ENCODE data around the gene ERCC1.
"Not testable (repeated sequence)": the region's sequence is repeated elsewhere in the genome, so short reads cannot be mapped to it uniquely, and the experiment has no call there.

Gene ERCC1

DNA sequence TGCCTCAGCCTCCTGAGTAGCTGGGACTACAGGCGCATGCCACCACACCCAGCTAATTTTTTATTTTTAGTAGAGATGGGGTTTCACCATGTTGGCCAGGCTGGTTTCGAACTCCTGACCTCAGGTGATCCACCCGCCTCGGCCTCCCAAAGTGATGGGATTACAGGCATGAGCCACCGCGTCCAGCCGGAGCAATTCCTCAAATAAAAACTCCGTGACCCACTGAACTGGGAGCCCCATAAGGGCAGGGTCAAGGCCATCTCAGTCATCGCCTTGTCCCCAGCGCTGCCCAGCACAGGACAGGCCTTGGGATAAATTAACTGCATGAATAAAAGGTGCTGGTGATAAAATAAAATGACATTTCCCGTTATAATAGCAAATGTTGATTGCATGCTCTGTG is 6.2 kb upstream of the ERCC1 start:
- not testable (repeated sequence) for H3K27me3 ChIP-seq (ENCODE audit: control insufficient read depth in 1 of 2, insufficient read depth in 2 of 2, low read length in 2 of 2); H3K4me1 ChIP-seq (ENCODE audit: control insufficient read depth, insufficient read depth, low read length); H3K36me3 ChIP-seq (ENCODE audit: control insufficient read depth in 2 of 2, insufficient read depth in 2 of 2, low read length in 2 of 2); H3K4me3 ChIP-seq (ENCODE audit: low read length in 2 of 2); H3K9me3 ChIP-seq (ENCODE audit: control insufficient read depth in 2 of 2, low read length in 2 of 2); H3K27ac ChIP-seq (ENCODE audit: low read length); H3K9ac ChIP-seq (ENCODE audit: low read length in 2 of 2)

DNA sequence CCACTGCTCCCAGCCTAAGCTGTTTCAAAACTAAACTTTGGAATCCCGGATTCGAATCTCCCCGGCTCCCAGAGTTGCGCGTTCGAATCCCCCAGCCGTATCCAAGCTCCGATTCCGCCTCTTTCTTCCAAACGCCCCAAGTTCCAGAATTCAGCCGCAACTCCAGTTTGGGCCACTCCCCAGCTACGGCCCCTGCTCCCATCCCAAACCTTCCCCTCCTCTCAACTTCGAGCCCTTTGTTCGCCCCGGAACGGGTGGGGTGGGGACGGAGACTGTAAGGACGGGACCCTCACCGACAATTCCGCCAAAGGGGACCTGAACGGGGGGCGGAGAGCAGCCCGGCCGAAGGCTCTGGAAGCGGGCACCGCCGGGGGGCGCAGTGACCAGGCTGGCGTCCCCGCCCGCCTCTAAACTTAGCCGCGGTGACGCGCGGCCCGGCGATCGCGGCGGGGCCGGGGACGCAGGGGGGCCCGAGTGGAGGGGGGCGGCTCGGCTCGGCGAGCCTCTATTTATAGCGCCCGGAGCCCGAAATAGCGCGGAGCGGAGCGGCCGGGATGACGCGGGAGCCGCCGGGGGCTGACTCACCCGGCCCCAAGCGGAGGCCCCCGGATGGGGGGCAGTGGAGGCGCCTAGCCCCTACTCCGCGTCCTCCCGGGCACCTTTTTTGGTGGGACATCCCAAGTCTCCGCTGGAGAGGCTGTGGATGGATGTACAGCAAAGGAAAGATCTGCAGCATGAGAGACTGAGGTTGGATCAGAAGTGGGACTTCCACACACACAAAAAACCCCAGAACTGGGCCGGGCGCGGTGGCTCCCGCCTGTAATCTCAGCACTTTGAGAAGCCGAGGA is 4.9 kb upstream of the ERCC1 start:
- Histone ChIP-seq H3K9ac (ENCODE audit: low read length in 2 of 2) (peak overlapping the region; percentile 66 to 78), H3K36me3 (ENCODE audit: control insufficient read depth in 2 of 2, insufficient read depth in 2 of 2, low read length in 2 of 2) (no peaks in the 10 kb centered on the region), H3K27me3 (ENCODE audit: control insufficient read depth in 1 of 2, insufficient read depth in 2 of 2, low read length in 2 of 2) (no peaks in the 10 kb centered on the region), H3K27ac (ENCODE audit: low read length) (peak overlapping the region; percentile 62), H3K4me1 (ENCODE audit: control insufficient read depth, insufficient read depth, low read length) (peaks cover 16% of the 10 kb centered on the region), H3K4me3 (ENCODE audit: low read length in 2 of 2) (peak overlapping the region; percentile 66 to 78), H3K9me3 (ENCODE audit: control insufficient read depth in 2 of 2, low read length in 2 of 2) (no peaks in the 10 kb centered on the region)

DNA sequence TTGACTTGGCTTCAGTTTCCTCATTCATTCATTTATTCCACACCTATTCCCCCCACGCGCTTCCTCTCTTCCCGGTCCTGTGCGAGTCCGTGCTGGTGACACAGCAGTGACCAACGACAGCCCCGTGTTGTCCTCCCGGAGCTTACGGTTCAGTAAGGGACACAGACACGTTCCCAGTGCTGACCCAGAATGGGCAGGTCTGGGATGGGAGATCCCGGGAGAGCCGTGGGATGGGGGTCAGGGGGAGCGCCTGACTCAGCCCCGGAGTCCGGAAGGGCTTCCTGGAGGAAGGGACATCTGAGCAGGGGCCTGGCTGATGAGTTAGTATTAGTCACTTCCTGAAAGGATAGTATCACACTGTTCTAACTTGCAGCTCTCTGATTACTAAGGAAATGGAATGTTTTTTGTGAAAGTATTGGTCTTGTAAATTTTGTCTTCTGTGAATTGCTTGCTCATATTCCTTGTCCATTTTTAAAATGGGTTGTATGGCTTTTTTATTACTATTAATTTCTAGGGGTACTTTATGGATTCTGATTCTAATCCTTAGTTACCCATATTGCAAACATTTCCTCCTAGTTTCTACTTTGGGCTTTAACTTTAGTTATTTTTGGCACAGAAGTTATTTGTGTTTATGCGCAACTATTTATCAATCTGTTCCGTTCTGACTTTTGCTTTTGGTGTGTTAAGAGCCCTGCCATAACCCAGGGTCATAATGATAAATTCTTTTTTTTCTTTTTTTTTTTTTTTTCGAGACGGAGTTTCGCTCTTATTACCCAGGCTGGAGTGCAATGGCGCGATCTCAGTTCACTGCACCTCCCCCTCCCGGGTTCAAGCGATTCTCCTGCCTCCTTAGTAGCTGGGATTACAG is 708 bp upstream of the ERCC1 start:
- Histone ChIP-seq H3K9ac (ENCODE audit: low read length in 2 of 2) (peak overlapping the region; percentile 83 to 84), H3K36me3 (ENCODE audit: control insufficient read depth in 2 of 2, insufficient read depth in 2 of 2, low read length in 2 of 2) (peaks cover 8 to 10% of the 10 kb centered on the region in 2 donors), H3K9me3 (ENCODE audit: control insufficient read depth in 2 of 2, low read length in 2 of 2) (no peaks in the 10 kb centered on the region), H3K27me3 (ENCODE audit: control insufficient read depth in 1 of 2, insufficient read depth in 2 of 2, low read length in 2 of 2) (no peaks in the 10 kb centered on the region), H3K4me3 (ENCODE audit: low read length in 2 of 2) (peak overlapping the region; percentile 85 to 87), H3K27ac (ENCODE audit: low read length) (peak overlapping the region; percentile 82), H3K4me1 (ENCODE audit: control insufficient read depth, insufficient read depth, low read length) (peaks cover 28% of the 10 kb centered on the region)

DNA sequence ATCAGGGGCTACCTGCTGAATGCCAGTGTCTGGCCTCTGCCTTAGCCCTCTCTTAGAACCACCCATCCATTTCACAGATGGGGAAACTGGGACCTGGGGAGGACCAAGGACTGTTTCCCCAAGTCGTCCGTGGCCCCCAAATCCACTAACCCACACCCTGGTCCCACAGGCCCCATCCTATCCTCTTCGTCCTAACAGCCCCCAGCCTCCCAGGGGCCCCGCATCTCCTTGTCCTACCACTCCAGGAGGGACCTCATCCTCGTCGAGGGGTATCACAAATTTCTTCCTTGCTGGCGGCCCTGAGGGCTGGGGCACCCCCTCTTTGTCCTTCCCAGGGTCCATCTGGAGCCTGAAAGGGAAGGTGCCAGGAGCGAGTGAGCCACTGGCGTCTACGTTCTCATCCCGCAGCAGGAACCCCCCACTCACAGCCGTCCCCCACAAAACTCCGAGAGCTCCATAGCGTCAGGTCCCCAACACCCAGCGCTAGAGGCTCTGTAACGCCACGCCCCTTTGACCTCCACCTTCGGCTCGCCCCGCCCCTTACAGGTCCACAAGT is 606 bp downstream of the ERCC1 start:
- Histone ChIP-seq H3K27me3 (ENCODE audit: control insufficient read depth in 1 of 2, insufficient read depth in 2 of 2, low read length in 2 of 2) (no peaks in the 10 kb centered on the region), H3K27ac (ENCODE audit: low read length) (peak overlapping the region; percentile 82), H3K9ac (ENCODE audit: low read length in 2 of 2) (peak overlapping the region; percentile 83 to 84), H3K9me3 (ENCODE audit: control insufficient read depth in 2 of 2, low read length in 2 of 2) (no peaks in the 10 kb centered on the region), H3K36me3 (ENCODE audit: control insufficient read depth in 2 of 2, insufficient read depth in 2 of 2, low read length in 2 of 2) (peaks cover 9 to 10% of the 10 kb centered on the region in 2 donors), H3K4me1 (ENCODE audit: control insufficient read depth, insufficient read depth, low read length) (peaks cover 20% of the 10 kb centered on the region), H3K4me3 (ENCODE audit: low read length in 2 of 2) (peak overlapping the region; percentile 85 to 87)

DNA sequence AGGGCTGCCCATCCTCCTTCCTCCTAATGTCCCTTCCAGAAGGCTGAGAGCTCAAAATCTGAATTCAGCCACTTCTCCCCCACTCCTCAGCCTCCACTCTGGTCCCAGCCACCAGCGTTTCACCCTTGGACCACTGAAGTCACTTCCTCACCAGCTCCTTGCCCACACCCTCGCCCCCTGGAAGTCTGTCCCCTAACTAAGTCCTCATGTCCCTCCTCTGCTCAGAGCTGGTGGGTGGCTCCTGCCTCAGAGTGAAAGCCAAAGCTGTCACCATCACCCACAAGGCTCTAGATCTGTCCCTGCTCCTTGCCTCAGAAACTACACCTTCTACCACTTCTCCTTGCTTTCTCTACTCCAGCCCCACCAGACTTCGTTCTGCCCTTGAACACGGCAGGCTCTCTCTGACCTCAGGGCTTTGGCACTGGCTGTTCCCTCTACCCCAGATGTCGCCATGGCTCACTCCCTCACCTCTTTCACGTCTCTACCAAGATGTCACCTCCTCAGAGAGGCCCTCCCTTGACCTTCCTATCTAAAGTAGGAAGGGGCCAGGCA is 1.7 kb downstream of the ERCC1 start:
- Histone ChIP-seq H3K9ac (ENCODE audit: low read length in 2 of 2) (no peak overlapping the region), H3K4me1 (ENCODE audit: control insufficient read depth, insufficient read depth, low read length) (peaks cover 20% of the 10 kb centered on the region), H3K27me3 (ENCODE audit: control insufficient read depth in 1 of 2, insufficient read depth in 2 of 2, low read length in 2 of 2) (no peaks in the 10 kb centered on the region), H3K4me3 (ENCODE audit: low read length in 2 of 2) (no peak overlapping the region), H3K36me3 (ENCODE audit: control insufficient read depth in 2 of 2, insufficient read depth in 2 of 2, low read length in 2 of 2) (peaks cover 10 to 13% of the 10 kb centered on the region in 2 donors), H3K9me3 (ENCODE audit: control insufficient read depth in 2 of 2, low read length in 2 of 2) (no peaks in the 10 kb centered on the region), H3K27ac (ENCODE audit: low read length) (no peak overlapping the region)

DNA sequence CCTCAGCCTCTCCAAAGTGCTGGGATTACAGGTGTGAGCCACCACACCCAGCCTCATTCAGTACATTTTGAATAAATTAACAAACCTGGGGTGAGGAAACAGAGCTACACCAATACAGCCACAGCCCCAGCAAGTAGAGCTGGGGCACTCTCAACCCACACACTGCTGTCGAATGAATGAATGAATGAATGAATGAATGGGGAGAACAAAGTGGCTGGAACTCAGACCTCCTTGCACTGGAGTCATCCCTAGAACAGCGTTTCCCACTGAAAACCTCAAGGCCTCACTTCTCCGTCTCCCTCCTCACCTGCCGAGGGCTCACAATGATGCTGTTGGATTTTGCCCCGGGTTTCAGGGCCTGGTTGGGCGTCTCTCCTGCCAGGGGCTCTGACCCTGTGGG is 2.8 kb downstream of the ERCC1 start:
- H3K36me3 ChIP-seq (ENCODE audit: control insufficient read depth in 2 of 2, insufficient read depth in 2 of 2, low read length in 2 of 2): peaks cover 11 to 14% of the 10 kb centered on the region in 2 donors
- H3K9me3 ChIP-seq (ENCODE audit: control insufficient read depth in 2 of 2, low read length in 2 of 2): no peaks in the 10 kb centered on the region
- no peak overlapping the region for H3K4me3 ChIP-seq (ENCODE audit: low read length in 2 of 2)
- no peaks in the 10 kb centered on the region for H3K27me3 ChIP-seq (ENCODE audit: control insufficient read depth in 1 of 2, insufficient read depth in 2 of 2, low read length in 2 of 2)
- H3K9ac ChIP-seq (ENCODE audit: low read length in 2 of 2): no peak overlapping the region
- H3K27ac ChIP-seq (ENCODE audit: low read length): no peak overlapping the region
- H3K4me1 ChIP-seq (ENCODE audit: control insufficient read depth, insufficient read depth, low read length): peaks cover 29% of the 10 kb centered on the region

DNA sequence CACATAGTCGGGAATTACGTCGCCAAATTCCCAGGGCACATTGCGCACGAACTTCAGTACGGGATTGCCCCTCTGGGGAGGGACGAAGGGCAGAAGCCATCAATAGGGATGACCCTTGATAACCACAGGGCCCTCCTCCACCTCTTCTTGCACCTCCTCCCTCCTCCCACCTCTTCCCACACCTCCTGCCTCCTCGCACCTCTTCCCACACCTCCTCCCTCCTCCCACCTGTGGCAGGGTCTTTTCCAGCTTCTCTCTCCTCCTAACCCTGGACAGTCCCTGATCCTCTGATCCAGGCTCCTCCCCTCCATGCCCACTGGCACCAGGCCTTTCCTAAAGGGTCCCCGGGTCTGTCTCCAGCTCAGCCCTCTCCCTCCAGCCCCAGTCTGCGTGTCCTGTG is 3.4 kb downstream of the ERCC1 start:
- Histone ChIP-seq H3K4me3 (ENCODE audit: low read length in 2 of 2) (no peak overlapping the region), H3K36me3 (ENCODE audit: control insufficient read depth in 2 of 2, insufficient read depth in 2 of 2, low read length in 2 of 2) (peaks cover 12 to 14% of the 10 kb centered on the region in 2 donors), H3K9me3 (ENCODE audit: control insufficient read depth in 2 of 2, low read length in 2 of 2) (no peaks in the 10 kb centered on the region), H3K27me3 (ENCODE audit: control insufficient read depth in 1 of 2, insufficient read depth in 2 of 2, low read length in 2 of 2) (no peaks in the 10 kb centered on the region), H3K4me1 (ENCODE audit: control insufficient read depth, insufficient read depth, low read length) (peaks cover 32% of the 10 kb centered on the region), H3K27ac (ENCODE audit: low read length) (no peak overlapping the region), H3K9ac (ENCODE audit: low read length in 2 of 2) (no peak overlapping the region)

DNA sequence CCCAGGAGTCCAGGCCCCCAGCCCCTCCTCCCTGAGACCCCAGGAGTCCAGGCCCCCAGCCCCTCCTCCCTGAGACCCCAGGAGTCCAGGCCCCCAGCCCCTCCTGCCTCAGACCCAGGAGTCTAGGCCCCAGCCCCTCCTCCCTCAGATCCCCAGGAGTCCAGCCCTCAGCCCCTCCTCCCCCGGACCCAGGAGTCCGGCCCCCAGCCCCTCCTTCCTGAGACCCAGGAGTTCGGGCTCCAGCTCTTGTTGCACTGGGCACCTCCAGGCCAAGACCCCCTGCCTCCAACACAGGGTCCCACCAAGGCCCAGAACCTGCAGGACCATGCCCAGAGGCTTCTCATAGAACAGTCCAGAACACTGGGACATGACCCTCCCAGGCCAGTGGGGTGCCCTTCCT is 3.8 kb downstream of the ERCC1 start:
- no peaks in the 10 kb centered on the region for H3K9me3 ChIP-seq (ENCODE audit: control insufficient read depth in 2 of 2, low read length in 2 of 2)
- peaks cover 12 to 14% of the 10 kb centered on the region in 2 donors for H3K36me3 ChIP-seq (ENCODE audit: control insufficient read depth in 2 of 2, insufficient read depth in 2 of 2, low read length in 2 of 2)
- H3K27me3 ChIP-seq (ENCODE audit: control insufficient read depth in 1 of 2, insufficient read depth in 2 of 2, low read length in 2 of 2): no peaks in the 10 kb centered on the region
- peaks cover 32% of the 10 kb centered on the region for H3K4me1 ChIP-seq (ENCODE audit: control insufficient read depth, insufficient read depth, low read length)
- H3K27ac ChIP-seq (ENCODE audit: low read length): no peak overlapping the region
- no peak overlapping the region for H3K4me3 ChIP-seq (ENCODE audit: low read length in 2 of 2)
- no peak overlapping the region for H3K9ac ChIP-seq (ENCODE audit: low read length in 2 of 2)

DNA sequence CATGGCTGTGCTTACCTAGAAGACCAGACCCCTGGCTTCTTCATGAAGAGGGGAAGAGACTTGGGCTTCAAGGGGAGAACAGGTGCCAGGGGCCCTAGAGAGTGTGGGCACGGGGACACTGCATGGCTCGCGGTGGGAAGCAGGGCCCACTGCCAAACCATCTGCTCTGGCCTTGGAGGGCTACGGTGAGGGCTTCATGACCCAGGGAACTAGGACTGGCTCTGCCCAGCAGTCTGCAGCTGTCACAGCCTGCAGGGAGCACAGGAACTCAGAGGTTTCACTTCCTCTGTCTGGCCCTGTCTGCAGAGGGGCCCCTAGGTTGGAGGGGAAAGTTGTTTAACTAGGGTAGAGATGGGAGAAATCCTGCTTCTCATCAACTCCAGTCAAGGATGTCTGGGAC is 4.3 kb downstream of the ERCC1 start:
- Histone ChIP-seq H3K36me3 (ENCODE audit: control insufficient read depth in 2 of 2, insufficient read depth in 2 of 2, low read length in 2 of 2) (peaks cover 12 to 14% of the 10 kb centered on the region in 2 donors), H3K4me3 (ENCODE audit: low read length in 2 of 2) (no peak overlapping the region), H3K9me3 (ENCODE audit: control insufficient read depth in 2 of 2, low read length in 2 of 2) (no peaks in the 10 kb centered on the region), H3K4me1 (ENCODE audit: control insufficient read depth, insufficient read depth, low read length) (peaks cover 32% of the 10 kb centered on the region), H3K9ac (ENCODE audit: low read length in 2 of 2) (no peak overlapping the region), H3K27ac (ENCODE audit: low read length) (no peak overlapping the region), H3K27me3 (ENCODE audit: control insufficient read depth in 1 of 2, insufficient read depth in 2 of 2, low read length in 2 of 2) (no peaks in the 10 kb centered on the region)

DNA sequence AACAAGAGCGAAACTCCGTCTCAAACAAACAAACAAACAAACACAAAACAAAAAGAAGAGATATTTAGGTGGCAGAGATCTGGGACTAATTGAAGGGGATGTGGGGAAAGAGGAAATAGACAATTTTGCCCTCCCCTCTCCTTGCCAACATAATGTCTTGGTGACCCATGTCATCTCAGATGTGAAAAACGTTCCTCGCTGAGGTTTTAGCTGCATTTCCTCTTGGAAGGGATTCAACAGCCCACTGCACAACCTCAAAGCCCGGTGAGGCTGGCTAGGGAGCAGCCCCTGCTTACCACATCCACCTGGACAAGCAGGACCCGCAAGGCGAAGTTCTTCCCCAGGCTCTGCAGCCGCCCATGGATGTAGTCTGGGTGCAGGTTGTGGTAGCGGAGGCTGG is 4.9 kb downstream of the ERCC1 start:
- Histone ChIP-seq H3K4me1 (ENCODE audit: control insufficient read depth, insufficient read depth, low read length) (peaks cover 26% of the 10 kb centered on the region), H3K9me3 (ENCODE audit: control insufficient read depth in 2 of 2, low read length in 2 of 2) (no peaks in the 10 kb centered on the region), H3K4me3 (ENCODE audit: low read length in 2 of 2) (no peak overlapping the region), H3K9ac (ENCODE audit: low read length in 2 of 2) (no peak overlapping the region), H3K27ac (ENCODE audit: low read length) (no peak overlapping the region), H3K27me3 (ENCODE audit: control insufficient read depth in 1 of 2, insufficient read depth in 2 of 2, low read length in 2 of 2) (no peaks in the 10 kb centered on the region), H3K36me3 (ENCODE audit: control insufficient read depth in 2 of 2, insufficient read depth in 2 of 2, low read length in 2 of 2) (peaks cover 15 to 17% of the 10 kb centered on the region in 2 donors)
